Measurements from ENCODE around the gene FAXC.

DNA sequence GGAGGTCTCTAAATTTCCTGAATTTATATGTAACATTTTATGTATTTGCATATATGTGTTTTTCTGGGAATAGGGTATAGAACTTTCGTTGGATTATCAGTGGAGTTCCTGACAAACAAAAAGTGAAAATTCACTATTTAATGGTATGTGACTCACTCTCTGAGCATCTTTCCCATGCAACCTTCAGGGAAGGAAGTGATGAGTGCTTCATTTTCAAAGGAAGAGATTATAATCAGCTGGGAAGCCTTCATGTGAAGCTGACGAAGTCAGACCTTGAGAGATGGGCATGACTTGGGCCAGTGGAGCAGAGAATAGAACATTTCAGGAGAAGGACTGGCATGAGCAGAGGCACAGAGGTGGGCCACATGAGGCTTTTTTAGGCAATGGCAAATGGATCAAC is 72.7 kb downstream of the FAXC start:
- TF ChIP-seq ZNF577 (CRISPR knock-in tag; IDR thresholded peaks at IDR 0.05; ENCODE audit: borderline replicate concordance, low read depth) (no peak), ETV5 (CRISPR knock-in tag; IDR thresholded peaks at IDR 0.05; ENCODE audit: borderline replicate concordance) (no peak), NBN (conservative IDR thresholded peaks at IDR 0.05) (no peak), ERF (CRISPR knock-in tag; IDR thresholded peaks at IDR 0.05) (no peak), POLR2AphosphoS5 (IDR thresholded peaks at IDR 0.05; ENCODE audit: low read depth, low read length) (no peak), TBX3 (IDR thresholded peaks at IDR 0.05; ENCODE audit: borderline replicate concordance) (no peak), EZH2 (conservative IDR thresholded peaks at IDR 0.05; ENCODE audit: low read depth, low read length) (no peak)
- TF ChIP-seq, protein P1, sequence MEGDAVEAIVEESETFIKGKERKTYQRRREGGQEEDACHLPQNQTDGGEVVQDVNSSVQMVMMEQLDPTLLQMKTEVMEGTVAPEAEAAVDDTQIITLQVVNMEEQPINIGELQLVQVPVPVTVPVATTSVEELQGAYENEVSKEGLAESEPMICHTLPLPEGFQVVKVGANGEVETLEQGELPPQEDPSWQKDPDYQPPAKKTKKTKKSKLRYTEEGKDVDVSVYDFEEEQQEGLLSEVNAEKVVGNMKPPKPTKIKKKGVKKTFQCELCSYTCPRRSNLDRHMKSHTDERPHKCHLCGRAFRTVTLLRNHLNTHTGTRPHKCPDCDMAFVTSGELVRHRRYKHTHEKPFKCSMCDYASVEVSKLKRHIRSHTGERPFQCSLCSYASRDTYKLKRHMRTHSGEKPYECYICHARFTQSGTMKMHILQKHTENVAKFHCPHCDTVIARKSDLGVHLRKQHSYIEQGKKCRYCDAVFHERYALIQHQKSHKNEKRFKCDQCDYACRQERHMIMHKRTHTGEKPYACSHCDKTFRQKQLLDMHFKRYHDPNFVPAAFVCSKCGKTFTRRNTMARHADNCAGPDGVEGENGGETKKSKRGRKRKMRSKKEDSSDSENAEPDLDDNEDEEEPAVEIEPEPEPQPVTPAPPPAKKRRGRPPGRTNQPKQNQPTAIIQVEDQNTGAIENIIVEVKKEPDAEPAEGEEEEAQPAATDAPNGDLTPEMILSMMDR (CRISPR knock-in tag; IDR thresholded peaks at IDR 0.05): no peak
